ENCODE data around the gene FXN. TPM values are rescaled to one million over a fixed set of nuclear protein-coding genes. Genes with fewer than 3 reads are reported as not detected.

FXN gene
- total RNA-seq, 1 donor from 2014 or later: 12.4 TPM

GRCh38 chr9:69136779-69137178 lies 101.2 kb downstream of the FXN start:
- intact Hi-C loops (cut with DNase I): no loop called here
- ATAC-seq: no peak
- Histone ChIP-seq H3K36me3 (no peaks in the 10 kb centered on the region), H3K27me3 (no peaks in the 10 kb centered on the region), H3K27ac (peak overlapping the region; percentile 25), H3K9me3 (no peaks in the 10 kb centered on the region), H3K4me1 (peaks cover 3% of the 10 kb centered on the region), H3K4me3 (no peak overlapping the region)
- no peak for TF ChIP-seq CTCF (IDR thresholded peaks at IDR 0.05)
- no peak for DNase-seq

- peaks cover 4% of the 10 kb centered on the region for H3K4me1 ChIP-seq
- H3K4me3 ChIP-seq: no peak overlapping the region
- H3K36me3 ChIP-seq: no peaks in the 10 kb centered on the region
- no peaks in the 10 kb centered on the region for H3K9me3 ChIP-seq
- ATAC-seq (no peak), DNase-seq (no peak)
- H3K27me3 ChIP-seq: no peaks in the 10 kb centered on the region
- no peak overlapping the region for H3K27ac ChIP-seq
- TF ChIP-seq CTCF (IDR thresholded peaks at IDR 0.05): no peak
- intact Hi-C loops (cut with DNase I): no loop called here
Observed at GRCh38 chr9:69137311-69137710, 101.8 kb downstream of the FXN start.

- TF ChIP-seq CTCF (IDR thresholded peaks at IDR 0.05): no peak
- ATAC-seq: no peak
- intact Hi-C loops (cut with DNase I): no loop called here
Observed at GRCh38 chr9:69139596-69139995, 104.0 kb downstream of the FXN start.

GRCh38 chr9:69140123-69140735 lies 104.7 kb downstream of the FXN start:
- DNase-seq (no peak), ATAC-seq (no peak)
- Histone ChIP-seq H3K4me1 (peaks cover 9% of the 10 kb centered on the region), H3K36me3 (no peaks in the 10 kb centered on the region), H3K9me3 (no peaks in the 10 kb centered on the region), H3K27me3 (no peaks in the 10 kb centered on the region), H3K27ac (no peak overlapping the region), H3K4me3 (no peak overlapping the region)
- intact Hi-C loops (cut with DNase I): no loop called here
- no peak for TF ChIP-seq CTCF (IDR thresholded peaks at IDR 0.05)

More at GRCh38 chr9:69139596-69139995, 104.0 kb downstream of the FXN start:
- DNase-seq: no peak
- Histone ChIP-seq H3K27ac (no peak overlapping the region), H3K9me3 (no peaks in the 10 kb centered on the region), H3K36me3 (no peaks in the 10 kb centered on the region), H3K27me3 (no peaks in the 10 kb centered on the region), H3K4me3 (no peak overlapping the region), H3K4me1 (peaks cover 9% of the 10 kb centered on the region)

- no peak for ATAC-seq
- Histone ChIP-seq H3K36me3 (no peaks in the 10 kb centered on the region), H3K4me1 (peaks cover 9% of the 10 kb centered on the region), H3K27me3 (no peaks in the 10 kb centered on the region), H3K27ac (no peak overlapping the region), H3K9me3 (no peaks in the 10 kb centered on the region), H3K4me3 (no peak overlapping the region)
- intact Hi-C loops (cut with DNase I): no loop called here
- no peak for DNase-seq
- no peak for TF ChIP-seq CTCF (IDR thresholded peaks at IDR 0.05)
Observed at GRCh38 chr9:69141851-69142250, 106.3 kb downstream of the FXN start.

- H3K9me3 ChIP-seq: no peaks in the 10 kb centered on the region
- no peak for TF ChIP-seq CTCF (IDR thresholded peaks at IDR 0.05)
- H3K27ac ChIP-seq: no peak overlapping the region
- peaks cover 9% of the 10 kb centered on the region for H3K4me1 ChIP-seq
- H3K36me3 ChIP-seq: no peaks in the 10 kb centered on the region
- ATAC-seq (no peak), DNase-seq (no peak)
- H3K27me3 ChIP-seq: no peaks in the 10 kb centered on the region
- intact Hi-C loops (cut with DNase I): no loop called here
- H3K4me3 ChIP-seq: no peak overlapping the region
Observed at GRCh38 chr9:69143291-69143690, 107.7 kb downstream of the FXN start.

Data from upper lobe of right lung (tissue), 1 donor.